HepG2 (cell line): Measurements from ENCODE around the gene ZNF865. TPM values are rescaled to one million over a fixed set of nuclear protein-coding genes. Genes with fewer than 3 reads are reported as not detected.
A peak's percentile ranks its signal among the peaks of the same experiment; 100 is the strongest.

Experiments
- ARID5B ChIP-seq: IDR thresholded peaks from 2 replicates; pipeline ENCODE4 v1.4.0; 2020; ENCODE audit warnings: mild to moderate bottlenecking, missing genetic modification reagents
- ATAD3A ChIP-seq: sonication (generic); formaldehyde crosslinking; IDR thresholded peaks from 2 replicates; pipeline ENCODE4 v1.4.0; 2020; ENCODE audit warnings: missing genetic modification reagents
- HIVEP1 ChIP-seq: sonication (generic); formaldehyde crosslinking; IDR thresholded peaks from 2 replicates; pipeline ENCODE4 v1.4.0; 2020; ENCODE audit warnings: mild to moderate bottlenecking, missing genetic modification reagents
- KDM5B ChIP-seq: sonication (generic); formaldehyde crosslinking; IDR thresholded peaks from 2 replicates; pipeline ENCODE4 v1.4.0; 2020; ENCODE audit warnings: missing genetic modification reagents, mild to moderate bottlenecking, borderline replicate concordance
- KIAA2018 ChIP-seq: sonication (generic); formaldehyde crosslinking; IDR thresholded peaks from 2 replicates; pipeline ENCODE4 v1.5.0; 2020; ENCODE audit warnings: mild to moderate bottlenecking, missing genetic modification reagents, borderline replicate concordance
- PTBP1 ChIP-seq: fragments of 200-400 bp; formaldehyde crosslinking; IDR thresholded peaks from 2 replicates; pipeline ENCODE4 v1.6.1; 2018; ENCODE audit warnings: low read length, low read depth; ENCODE audit not compliant: poor library complexity, severe bottlenecking
- ZBTB49 ChIP-seq: sonication (generic); formaldehyde crosslinking; IDR thresholded peaks from 2 replicates; pipeline ENCODE4 v1.4.0; 2020; ENCODE audit warnings: missing genetic modification reagents, borderline replicate concordance
- ZNF331 ChIP-seq: sonication (generic); formaldehyde crosslinking; IDR thresholded peaks from 2 replicates; pipeline ENCODE4 v1.4.0; 2020; ENCODE audit warnings: missing genetic modification reagents
- ZNF34 ChIP-seq: sonication (generic); formaldehyde crosslinking; IDR thresholded peaks from 2 replicates; pipeline ENCODE4 v1.4.0; 2020; ENCODE audit warnings: mild to moderate bottlenecking, missing genetic modification reagents, borderline replicate concordance
- ZNF362 ChIP-seq: sonication (generic); formaldehyde crosslinking; IDR thresholded peaks from 2 replicates; pipeline ENCODE4 v1.4.0; 2020; ENCODE audit warnings: missing genetic modification reagents, mild to moderate bottlenecking, borderline replicate concordance
- ZNF615 ChIP-seq: sonication (generic); formaldehyde crosslinking; IDR thresholded peaks from 2 replicates; pipeline ENCODE4 v1.5.0; 2020; ENCODE audit warnings: mild to moderate bottlenecking, missing genetic modification reagents, borderline replicate concordance
- ZNF878 ChIP-seq: sonication (generic); formaldehyde crosslinking; IDR thresholded peaks from 2 replicates; pipeline ENCODE4 v1.8.1; 2023; ENCODE audit warnings: mild to moderate bottlenecking, missing genetic modification reagents, moderate library complexity
- polyA plus RNA-seq, 8 experiments: library from polyadenylated mRNA; depleted of rRNA in 3 of 8; stranded (reverse) in 7 of 8; unstranded in 1 of 8; fragments of >200 nt; fragmentation: Illumina TruSeq in 4 of 8; extraction: Trizol in 4 of 8; gene quantifications; 2 replicates each; pipeline versions ENCODE4 v1.2.1 to v1.2.3, GENCODE V29; 2011 to 2016; ENCODE audit warnings: low read depth in 4 of 8, missing spikeins in 1 of 8, mixed read lengths in 1 of 8; ENCODE audit not compliant: insufficient read depth in 1 of 8
- total RNA-seq, 5 experiments: library from RNA; depleted of rRNA; stranded (reverse); fragments of >200 nt; fragmentation: Illumina TruSeq; extraction: Trizol; gene quantifications; 2 replicates each; pipeline ENCODE4 v1.2.3, GENCODE V29; 2016; ENCODE audit warnings: low read depth in 1 of 5

Gene ZNF865
- total and polyA plus RNA-seq, 2 of the 13 experiments (the other 11 are each of a cell fraction or from before 2014, with no cell fraction given) = 0.93 to 1.0 TPM

- TF ChIP-seq ATAD3A (no peak), KIAA2018 (CRISPR knock-in tag) (no peak; the same call in 1 of the 2 replicates), ARID5B (CRISPR knock-in tag) (peak; percentile 20; the same call in 1 of the 2 replicates), KDM5B (CRISPR knock-in tag) (peak; percentile 29), ZNF331 (peak; percentile 86), ZNF878 (no peak), ZNF615 (CRISPR knock-in tag) (no peak), ZNF34 (CRISPR knock-in tag) (no peak), ZBTB49 (CRISPR knock-in tag) (no peak), HIVEP1 (no peak), ZNF362 (CRISPR knock-in tag) (peak; percentile 56; the same call in 1 of the 2 replicates), PTBP1 (peak; percentile 62)
These were observed 48.3 kb downstream of the ZNF865 start (continued) for GRCh38 chr19:55653651-55654322.
